ENCODE measurements around the gene GTPBP3.
A peak's percentile ranks its signal among the peaks of the same experiment; 100 is the strongest.

- no peak for TF ChIP-seq POLR2A (IDR thresholded peaks at IDR 0.05)
- TF ChIP-seq, protein P1, sequence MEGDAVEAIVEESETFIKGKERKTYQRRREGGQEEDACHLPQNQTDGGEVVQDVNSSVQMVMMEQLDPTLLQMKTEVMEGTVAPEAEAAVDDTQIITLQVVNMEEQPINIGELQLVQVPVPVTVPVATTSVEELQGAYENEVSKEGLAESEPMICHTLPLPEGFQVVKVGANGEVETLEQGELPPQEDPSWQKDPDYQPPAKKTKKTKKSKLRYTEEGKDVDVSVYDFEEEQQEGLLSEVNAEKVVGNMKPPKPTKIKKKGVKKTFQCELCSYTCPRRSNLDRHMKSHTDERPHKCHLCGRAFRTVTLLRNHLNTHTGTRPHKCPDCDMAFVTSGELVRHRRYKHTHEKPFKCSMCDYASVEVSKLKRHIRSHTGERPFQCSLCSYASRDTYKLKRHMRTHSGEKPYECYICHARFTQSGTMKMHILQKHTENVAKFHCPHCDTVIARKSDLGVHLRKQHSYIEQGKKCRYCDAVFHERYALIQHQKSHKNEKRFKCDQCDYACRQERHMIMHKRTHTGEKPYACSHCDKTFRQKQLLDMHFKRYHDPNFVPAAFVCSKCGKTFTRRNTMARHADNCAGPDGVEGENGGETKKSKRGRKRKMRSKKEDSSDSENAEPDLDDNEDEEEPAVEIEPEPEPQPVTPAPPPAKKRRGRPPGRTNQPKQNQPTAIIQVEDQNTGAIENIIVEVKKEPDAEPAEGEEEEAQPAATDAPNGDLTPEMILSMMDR (IDR thresholded peaks at IDR 0.05), result peak in 5 of 7 experiments; percentile 40 to 84 (median 72)
- peak in 1 of 3 donors; percentile 69 for TF ChIP-seq POLR2AphosphoS5 (IDR thresholded peaks at IDR 0.05)
Measured at GRCh38 chr19:17390665-17391370, 53.5 kb downstream of the GTPBP3 start.
